H9 (cell line): ENCODE measurements around the gene MTX1. TPM values are rescaled to one million over a fixed set of nuclear protein-coding genes. Genes with fewer than 3 reads are reported as not detected.
A peak's percentile ranks its signal among the peaks of the same experiment; 100 is the strongest.

Experiments
- DNase-seq: peaks from one replicate; pipeline ENCODE4 v3.0.0-alpha.2; 2017
- H2AFZ ChIP-seq: one replicate; pipeline ENCODE4 v1.6.1; 2013; ENCODE audit warnings: mild to moderate bottlenecking, low read length, control low read depth, moderate library complexity
- H2AK5ac ChIP-seq: 2 replicates; pipeline ENCODE4 v1.6.1; 2013; ENCODE audit warnings: low read length, control low read depth, mixed read lengths; ENCODE audit not compliant: insufficient read length
- H2BK120ac ChIP-seq: one replicate; pipeline ENCODE4 v1.6.1; 2013; ENCODE audit warnings: low read depth, mild to moderate bottlenecking, low read length, control low read depth, inconsistent platforms; ENCODE audit not compliant: poor library complexity, severe bottlenecking
- H2BK12ac ChIP-seq: 2 replicates; pipeline ENCODE4 v1.6.1; 2013; ENCODE audit warnings: low read length, control low read depth, mixed read lengths, low read depth; ENCODE audit not compliant: insufficient read length
- H2BK15ac ChIP-seq: 2 replicates; pipeline ENCODE4 v1.6.1; 2013; ENCODE audit warnings: low read depth, low read length, control low read depth
- H2BK20ac ChIP-seq: one replicate; pipeline ENCODE4 v1.6.1; 2013; ENCODE audit warnings: low read depth, mild to moderate bottlenecking, low read length, control low read depth, inconsistent platforms; ENCODE audit not compliant: poor library complexity, severe bottlenecking
- H2BK5ac ChIP-seq: 2 replicates; pipeline ENCODE4 v1.6.1; 2013; ENCODE audit warnings: low read length, control low read depth, mixed read lengths; ENCODE audit not compliant: insufficient read length
- H3K14ac ChIP-seq: 2 replicates; pipeline ENCODE4 v1.6.1; 2013; ENCODE audit warnings: low read length, control low read depth; ENCODE audit not compliant: insufficient read depth
- H3K18ac ChIP-seq: 2 replicates; pipeline ENCODE4 v1.6.1; 2013; ENCODE audit warnings: low read depth, mild to moderate bottlenecking, mixed read lengths, low read length, control low read depth; ENCODE audit not compliant: insufficient read length
- H3K23ac ChIP-seq: 2 replicates; pipeline ENCODE4 v1.6.1; 2013; ENCODE audit warnings: low read length, control low read depth, mixed read lengths, low read depth; ENCODE audit not compliant: insufficient read length
- H3K23me2 ChIP-seq: 2 replicates; pipeline ENCODE4 v1.6.1; 2013; ENCODE audit warnings: low read depth, mild to moderate bottlenecking, mixed read lengths, low read length, control low read depth; ENCODE audit not compliant: insufficient read length, poor library complexity, severe bottlenecking
- H3K27ac ChIP-seq: 2 replicates; pipeline ENCODE4 v1.5.1; 2013; ENCODE audit warnings: low read length, control low read depth, mixed read lengths, low read depth; ENCODE audit not compliant: insufficient read length
- H3K27me3 ChIP-seq: 2 replicates; pipeline ENCODE4 v1.6.1; 2013; ENCODE audit warnings: low read length, control low read depth, inconsistent platforms; ENCODE audit not compliant: insufficient read depth
- H3K4ac ChIP-seq: 2 replicates; pipeline ENCODE4 v1.6.1; 2013; ENCODE audit warnings: low read depth, mild to moderate bottlenecking, control low read depth, inconsistent platforms, low read length, moderate library complexity
- H3K4me1 ChIP-seq: 2 replicates; pipeline ENCODE4 v1.6.1; 2013; ENCODE audit warnings: low read length, control low read depth, inconsistent platforms; ENCODE audit not compliant: insufficient read depth
- H3K4me2 ChIP-seq: 2 replicates; pipeline ENCODE4 v1.6.1; 2013; ENCODE audit warnings: low read length, control low read depth, mixed read lengths; ENCODE audit not compliant: insufficient read length, insufficient read depth
- H3K56ac ChIP-seq: 2 replicates; pipeline ENCODE4 v1.6.1; 2013; ENCODE audit warnings: low read depth, mild to moderate bottlenecking, mixed read lengths, low read length, control low read depth; ENCODE audit not compliant: insufficient read length
- H3K79me1 ChIP-seq: 2 replicates; pipeline ENCODE4 v1.6.1; 2013; ENCODE audit warnings: low read depth, mild to moderate bottlenecking, moderate library complexity, low read length, control low read depth, inconsistent platforms; ENCODE audit not compliant: insufficient read depth, poor library complexity, severe bottlenecking
- H3K79me2 ChIP-seq: 2 replicates; pipeline ENCODE4 v1.6.1; 2013; ENCODE audit warnings: low read length, control low read depth, inconsistent platforms; ENCODE audit not compliant: insufficient read depth
- H3K9ac ChIP-seq: 2 replicates; pipeline ENCODE4 v1.6.1; 2013; ENCODE audit warnings: low read length, control low read depth, mixed read lengths; ENCODE audit not compliant: insufficient read length; ENCODE audit errors: extremely low read depth
- H3K9me3 ChIP-seq: one replicate; pipeline ENCODE4 v1.6.1; 2013; ENCODE audit warnings: low read depth, low read length, inconsistent platforms; ENCODE audit not compliant: control insufficient read depth
- H3T11ph ChIP-seq: one replicate; pipeline ENCODE4 v1.6.1; 2013; ENCODE audit warnings: mild to moderate bottlenecking, low read length, control low read depth, inconsistent platforms
- H4K20me1 ChIP-seq: one replicate; pipeline ENCODE4 v1.6.1; 2013; ENCODE audit not compliant: control insufficient read depth, insufficient read length, insufficient read depth
- H4K5ac ChIP-seq: 2 replicates; pipeline ENCODE4 v1.6.1; 2013; ENCODE audit warnings: low read depth, mild to moderate bottlenecking, mixed read lengths, low read length, control low read depth; ENCODE audit not compliant: insufficient read length
- H4K8ac ChIP-seq: replicated peaks from 2 replicates; pipeline ENCODE4 v1.6.1; 2013; ENCODE audit warnings: low read length, control low read depth, mixed read lengths, low read depth; ENCODE audit not compliant: insufficient read length
- H4K91ac ChIP-seq: 2 replicates; pipeline ENCODE4 v1.6.1; 2013; ENCODE audit warnings: low read depth, mild to moderate bottlenecking, moderate library complexity, mixed read lengths, low read length, control low read depth; ENCODE audit not compliant: insufficient read length
- H3K27ac Mint-ChIP-seq, 3 experiments: 2 replicates in 2 of 3; 3 replicates in 1 of 3; pipeline ENCODE4 v1.8.0; 2020 to 2021; ENCODE audit warnings: mixed read lengths in 3 of 3, mild to moderate bottlenecking in 1 of 3, moderate library complexity in 1 of 3
- H3K27me3 Mint-ChIP-seq: 2 replicates; pipeline ENCODE4 v1.8.0; 2021; ENCODE audit warnings: low read depth, mild to moderate bottlenecking, moderate library complexity, mixed read lengths
- H3K36me3 Mint-ChIP-seq, 3 experiments: 2 replicates in 2 of 3; 3 replicates in 1 of 3; pipeline ENCODE4 v1.8.0; 2020 to 2021; ENCODE audit warnings: low read depth in 3 of 3, mixed read lengths in 3 of 3; ENCODE audit not compliant: insufficient read depth in 1 of 3
- H3K4me1 Mint-ChIP-seq, 2 experiments: 2 replicates each; pipeline ENCODE4 v1.8.0; 2020; ENCODE audit warnings: mixed read lengths in 2 of 2
- H3K4me3 Mint-ChIP-seq, 2 experiments: 2 replicates in 1 of 2; 3 replicates in 1 of 2; pipeline ENCODE4 v1.8.0; 2020 to 2021; ENCODE audit warnings: mild to moderate bottlenecking in 2 of 2, mixed read lengths in 2 of 2, moderate library complexity in 1 of 2
- H3K9me3 Mint-ChIP-seq, 2 experiments: 2 replicates in 1 of 2; 3 replicates in 1 of 2; pipeline ENCODE4 v1.8.0; 2020; ENCODE audit warnings: mild to moderate bottlenecking in 2 of 2, mixed read lengths in 2 of 2, moderate library complexity in 1 of 2
- CTCF ChIP-seq: fragments of 200-600 bp; sonication (generic); conservative IDR thresholded peaks from 3 replicates; pipeline ENCODE4 v1.8.0; 2021; ENCODE audit warnings: antibody characterized with exemption, mild to moderate bottlenecking
- WGBS: extraction: QIAGEN DNeasy Blood & Tissue Kit; methylation state at CpG from one replicate; pipeline ENCODE4 v1.1.7; 2013; ENCODE audit warnings: missing lambda C conversion rate, low lambda C conversion rate, mixed read lengths; ENCODE audit not compliant: insufficient read length; ENCODE audit errors: extremely low coverage; 5-methylcytosine and 5-hydroxymethylcytosine counted together
- total RNA-seq: library from RNA; stranded (reverse); gene quantifications from 2 replicates; pipeline ENCODE4 v1.2.1, GENCODE V29; 2021

MTX1 gene
- total RNA-seq, 1 experiment from 2014 or later, result 45.0 TPM

DNA sequence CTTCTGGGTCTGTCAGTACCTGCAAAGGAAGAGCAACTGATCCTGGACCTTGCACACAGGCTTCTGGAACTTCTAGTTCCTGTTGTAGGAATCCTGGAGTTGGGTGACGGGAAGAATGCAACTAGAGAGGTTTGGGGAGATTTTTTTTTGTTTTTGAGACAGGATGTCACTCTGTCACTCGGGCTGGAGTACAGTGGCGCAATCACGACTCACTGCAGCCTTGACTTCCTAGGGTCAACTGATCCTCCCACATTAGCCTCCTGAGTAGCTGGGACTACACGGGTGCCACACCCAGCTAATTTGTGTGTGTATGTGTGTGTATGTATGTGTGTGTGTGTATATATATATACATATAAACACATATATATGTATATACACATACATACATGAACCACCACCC lies 28.0 kb downstream of the MTX1 start:
- Histone ChIP-seq H3K9ac (no peak overlapping the region), H3K4me1 (no peaks in the 10 kb centered on the region), H2BK20ac (no peak overlapping the region), H3K14ac (no peak overlapping the region), H3K18ac (no peak overlapping the region), H2BK120ac (no peak overlapping the region), H2BK5ac (no peak overlapping the region), H2AFZ (no peak overlapping the region), H3K23me2 (no peaks in the 10 kb centered on the region), H3K9me3 (no peaks in the 10 kb centered on the region), H3K4ac (no peak overlapping the region), H3K79me1 (no peaks in the 10 kb centered on the region), H3K56ac (no peak overlapping the region), H4K8ac (no peak overlapping the region), H4K91ac (no peak overlapping the region), H4K5ac (no peak overlapping the region), H3K27ac (no peak overlapping the region), H3K4me2 (no peak overlapping the region), H2AK5ac (no peak overlapping the region), H2BK12ac (no peak overlapping the region), H3K79me2 (no peaks in the 10 kb centered on the region), H3K23ac (no peak overlapping the region), H2BK15ac (no peak overlapping the region), H3T11ph (no peak overlapping the region), H4K20me1 (no peaks in the 10 kb centered on the region), H3K27me3 (no peaks in the 10 kb centered on the region)
- peaks cover 6 to 9% of the 10 kb centered on the region in 2 experiments for H3K4me1 Mint-ChIP-seq
- H3K36me3 Mint-ChIP-seq, result peaks cover 4 to 24% (median 22%) of the 10 kb centered on the region in 3 experiments; a peak in 6 of 7 replicates
- H3K27me3 Mint-ChIP-seq, result peaks cover 9% of the 10 kb centered on the region
- H3K9me3 Mint-ChIP-seq, result no peaks in the 10 kb centered on the region
- no CpG with 5 or more reads among the region's 5 CpGs for WGBS
- H3K4me3 Mint-ChIP-seq, result no peak overlapping the region
- DNase-seq, result no peak
- TF ChIP-seq CTCF, result no peak
- peak overlapping the region in 1 of 3 experiments; percentile 91; a peak in 1 of 7 replicates for H3K27ac Mint-ChIP-seq
